HepG2 (cell line): ENCODE results near the gene ACVR1B. TPM values are rescaled to one million over a fixed set of nuclear protein-coding genes. Genes with fewer than 3 reads are reported as not detected.
A peak's percentile ranks its signal among the peaks of the same experiment; 100 is the strongest.

Source experiments
- ARNTL ChIP-seq: sonication (generic); formaldehyde crosslinking; IDR thresholded peaks from 2 replicates; pipeline ENCODE4 v1.4.0; 2020; ENCODE audit warnings: mild to moderate bottlenecking, missing genetic modification reagents
- ERF ChIP-seq: IDR thresholded peaks from 2 replicates; pipeline ENCODE4 v1.6.1; 2018; ENCODE audit warnings: missing biosample characterization, missing genetic modification reagents
- FLYWCH1 ChIP-seq: sonication (generic); formaldehyde crosslinking; IDR thresholded peaks from 2 replicates; pipeline ENCODE4 v1.8.1; 2023; ENCODE audit warnings: mild to moderate bottlenecking, missing genetic modification reagents
- FOXP1 ChIP-seq, 2 experiments: fragments of 450-650 bp in 1 of 2; IDR thresholded peaks; 2 replicates each; pipeline ENCODE4 v1.6.1; 2017 to 2018; ENCODE audit warnings: antibody characterized with exemption in 1 of 2
- HMGXB4 ChIP-seq, 2 experiments: sonication (generic) in 1 of 2; formaldehyde crosslinking in 1 of 2; IDR thresholded peaks; 2 replicates each; pipeline versions ENCODE4 v1.4.0 to v1.6.1; 2018 to 2020; ENCODE audit warnings: missing genetic modification reagents in 2 of 2, borderline replicate concordance in 1 of 2, low read depth in 1 of 2, mild to moderate bottlenecking in 1 of 2, missing biosample characterization in 1 of 2
- PBX3 ChIP-seq: sonication (generic); formaldehyde crosslinking; IDR thresholded peaks from 2 replicates; pipeline ENCODE4 v1.8.1; 2023; ENCODE audit warnings: missing genetic modification reagents, inconsistent platforms, borderline replicate concordance
- SP140L ChIP-seq: sonication (generic); formaldehyde crosslinking; IDR thresholded peaks from 2 replicates; pipeline ENCODE4 v1.4.0; 2020; ENCODE audit warnings: missing genetic modification reagents, borderline replicate concordance
- STAG1 ChIP-seq: sonication (generic); formaldehyde crosslinking; IDR thresholded peaks from 2 replicates; pipeline ENCODE4 v1.4.0; 2020; ENCODE audit warnings: missing genetic modification reagents
- TAF15 ChIP-seq: fragments of 200-400 bp; formaldehyde crosslinking; IDR thresholded peaks from one replicate; pipeline ENCODE4 v1.6.1; 2018; ENCODE audit warnings: mild to moderate bottlenecking, low read depth, low read length; ENCODE audit not compliant: poor library complexity, severe bottlenecking
- TRAFD1 ChIP-seq: sonication (generic); formaldehyde crosslinking; IDR thresholded peaks from 2 replicates; pipeline ENCODE4 v1.5.1; 2020; ENCODE audit warnings: missing genetic modification reagents, mild to moderate bottlenecking, borderline replicate concordance
- ZFP36L2 ChIP-seq: sonication (generic); formaldehyde crosslinking; IDR thresholded peaks from 2 replicates; pipeline ENCODE4 v1.4.0; 2020; ENCODE audit warnings: missing genetic modification reagents
- ZNF180 ChIP-seq: sonication (generic); formaldehyde crosslinking; IDR thresholded peaks from 2 replicates; pipeline ENCODE4 v1.4.0; 2020; ENCODE audit warnings: low read depth, missing genetic modification reagents, borderline replicate concordance
- ZNF318 ChIP-seq: sonication (generic); formaldehyde crosslinking; IDR thresholded peaks from 2 replicates; pipeline ENCODE4 v1.4.0; 2020; ENCODE audit warnings: mild to moderate bottlenecking, missing genetic modification reagents
- ZSCAN29 ChIP-seq: sonication (generic); formaldehyde crosslinking; conservative IDR thresholded peaks from 2 replicates; pipeline ENCODE4 v1.4.0; 2020; ENCODE audit warnings: mild to moderate bottlenecking, missing genetic modification reagents
- ZSCAN30 ChIP-seq: sonication (generic); formaldehyde crosslinking; IDR thresholded peaks from 2 replicates; pipeline ENCODE4 v1.5.0; 2020; ENCODE audit warnings: mild to moderate bottlenecking, missing genetic modification reagents
- polyA plus RNA-seq, 8 experiments: library from polyadenylated mRNA; depleted of rRNA in 3 of 8; stranded (reverse) in 7 of 8; unstranded in 1 of 8; fragments of >200 nt; fragmentation: Illumina TruSeq in 4 of 8; extraction: Trizol in 4 of 8; gene quantifications; 2 replicates each; pipeline versions ENCODE4 v1.2.1 to v1.2.3, GENCODE V29; 2011 to 2016; ENCODE audit warnings: low read depth in 4 of 8, missing spikeins in 1 of 8, mixed read lengths in 1 of 8; ENCODE audit not compliant: insufficient read depth in 1 of 8
- total RNA-seq, 5 experiments: library from RNA; depleted of rRNA; stranded (reverse); fragments of >200 nt; fragmentation: Illumina TruSeq; extraction: Trizol; gene quantifications; 2 replicates each; pipeline ENCODE4 v1.2.3, GENCODE V29; 2016; ENCODE audit warnings: low read depth in 1 of 5

The ACVR1B gene
- total and polyA plus RNA-seq, 2 of the 13 experiments (the other 11 are each of a cell fraction or from before 2014, with no cell fraction given), result 8.9 to 12.1 TPM

- TF ChIP-seq ZNF318 (CRISPR knock-in tag), result no peak
- no peak for TF ChIP-seq PBX3
- no peak for TF ChIP-seq FLYWCH1 (CRISPR knock-in tag)
- TF ChIP-seq ERF (CRISPR knock-in tag), result 0 out of 2 replicates have a peak, but pooled peaks have one; percentile 20
- TF ChIP-seq STAG1 (CRISPR knock-in tag), result 0 out of 2 replicates have a peak, but pooled peaks have one; percentile 42
- no peak for TF ChIP-seq ZSCAN29 (CRISPR knock-in tag)
- no peak for TF ChIP-seq FOXP1 (IDR thresholded peaks at IDR 0.05)
- TF ChIP-seq FOXP1 (CRISPR knock-in tag; IDR thresholded peaks at IDR 0.05), result no peak
- no peak for TF ChIP-seq ZFP36L2 (CRISPR knock-in tag)
- TF ChIP-seq TRAFD1 (CRISPR knock-in tag), result no peak
- no peak for TF ChIP-seq ZNF180 (CRISPR knock-in tag)
- TF ChIP-seq ZSCAN30 (CRISPR knock-in tag), result no peak
- no peak for TF ChIP-seq ARNTL (CRISPR knock-in tag)
- TF ChIP-seq SP140L, result no peak
- no peak for TF ChIP-seq TAF15
- 0 out of 4 replicates have a peak, but pooled peaks of 1 of the 2 experiments have one; percentile 43 for TF ChIP-seq HMGXB4 (CRISPR knock-in tag; IDR thresholded peaks at IDR 0.05; ENCODE audit: borderline replicate concordance in 1 of 2, low read depth in 1 of 2)
Observed at GRCh38 chr12:51970904-51971646, 19.6 kb downstream of the ACVR1B start (continued).
